Uterus (tissue), 2 donors: ENCODE data around the gene LRP1-AS.

ENCODE experiments used
- CTCF ChIP-seq, 4 experiments: fragments of 200-600 bp in 2 of 4; fragments of 450-650 bp in 2 of 4; sonication (generic) in 2 of 4; IDR thresholded peaks; one replicate each; pipeline ENCODE4 v1.5.1; 2016 to 2019; ENCODE audit warnings: antibody characterized with exemption in 4 of 4, mild to moderate bottlenecking in 2 of 4, moderate library complexity in 1 of 4
- POLR2A ChIP-seq, 2 donors: fragments of 450-650 bp; IDR thresholded peaks; one replicate each; pipeline ENCODE4 v1.6.1; 2016; ENCODE audit warnings: antibody characterized with exemption in 2 of 2, mild to moderate bottlenecking in 1 of 2, moderate library complexity in 1 of 2

- TF ChIP-seq CTCF (IDR thresholded peaks at IDR 0.05), result no peak
- TF ChIP-seq POLR2A (IDR thresholded peaks at IDR 0.05), result no peak
Measured at GRCh38 chr12:57196956-57197355, 49.5 kb upstream of the LRP1-AS start.
